ENCODE measurements around the gene KCNG4. TPM values are rescaled to one million over a fixed set of nuclear protein-coding genes. Genes with fewer than 3 reads are reported as not detected.

KCNG4 gene
- 0.06 TPM in 1 of 2 replicates, not detected in the other for total RNA-seq (2014; rRNA removed)
- polyA plus RNA-seq (2012) = not detected

- DNase-seq (ENCODE audit: low read depth) = peak; percentile 62
These were observed at the start of gene KCNG4 for GRCh38 chr16:84239909-84240308. KCNG4 (minus strand) TSS chr16:84240012; CDS start chr16:84237485, 2,527 bp downstream.

- no peak for DNase-seq (ENCODE audit: low read depth)
These were observed 49.1 kb upstream of the KCNG4 start for GRCh38 chr16:84288902-84289301.

GRCh38 chr16:84286578-84287240, 46.9 kb upstream of the KCNG4 start:
- peak; percentile 55 for DNase-seq (ENCODE audit: low read depth)

- no peak for DNase-seq (ENCODE audit: low read depth)
These were observed 44.4 kb upstream of the KCNG4 start for GRCh38 chr16:84284154-84284722.

GRCh38 chr16:84283314-84284153, 43.7 kb upstream of the KCNG4 start:
- no peak for DNase-seq (ENCODE audit: low read depth)

- no peak for DNase-seq (ENCODE audit: low read depth)
These were observed 42.7 kb upstream of the KCNG4 start for GRCh38 chr16:84282533-84282932.

GRCh38 chr16:84281074-84281473, 41.3 kb upstream of the KCNG4 start:
- DNase-seq (ENCODE audit: low read depth) = peak; percentile 36

GRCh38 chr16:84279881-84280280, 40.1 kb upstream of the KCNG4 start:
- no peak for DNase-seq (ENCODE audit: low read depth)

- DNase-seq (ENCODE audit: low read depth) = no peak
These were observed 39.2 kb upstream of the KCNG4 start for GRCh38 chr16:84278968-84279367.

- DNase-seq (ENCODE audit: low read depth) = no peak
These were observed 38.5 kb upstream of the KCNG4 start for GRCh38 chr16:84278333-84278732.

GRCh38 chr16:84277244-84277823, 37.5 kb upstream of the KCNG4 start:
- DNase-seq (ENCODE audit: low read depth) = peak; percentile 32

- DNase-seq (ENCODE audit: low read depth) = no peak
These were observed 35.9 kb upstream of the KCNG4 start for GRCh38 chr16:84275585-84276151.

GRCh38 chr16:84274515-84274914, 34.7 kb upstream of the KCNG4 start:
- no peak for DNase-seq (ENCODE audit: low read depth)

- no peak for DNase-seq (ENCODE audit: low read depth)
These were observed 33.0 kb upstream of the KCNG4 start for GRCh38 chr16:84272740-84273320.

- DNase-seq (ENCODE audit: low read depth) = no peak
These were observed 32.1 kb upstream of the KCNG4 start for GRCh38 chr16:84271866-84272265.

GRCh38 chr16:84271037-84271436, 31.2 kb upstream of the KCNG4 start:
- DNase-seq (ENCODE audit: low read depth) = no peak

- DNase-seq (ENCODE audit: low read depth) = no peak
These were observed 30.7 kb upstream of the KCNG4 start for GRCh38 chr16:84270531-84270930.

- DNase-seq (ENCODE audit: low read depth) = no peak
These were observed 30.3 kb upstream of the KCNG4 start for GRCh38 chr16:84270071-84270470.

GRCh38 chr16:84268291-84269040, 28.7 kb upstream of the KCNG4 start:
- no peak for DNase-seq (ENCODE audit: low read depth)

GRCh38 chr16:84267380-84267779, 27.6 kb upstream of the KCNG4 start:
- no peak for DNase-seq (ENCODE audit: low read depth)

GRCh38 chr16:84266451-84266850, 26.6 kb upstream of the KCNG4 start:
- DNase-seq (ENCODE audit: low read depth) = peak; percentile 59
